AG04449 (cell line): Measurements from ENCODE around the gene COLEC12.
A peak's percentile ranks its signal among the peaks of the same experiment; 100 is the strongest.
"Not testable (repeated sequence)": the region's sequence is repeated elsewhere in the genome, so short reads cannot be mapped to it uniquely, and the experiment has no call there.

ENCODE experiments used
- CTCF ChIA-PET: fragments of 350-600 bp; formaldehyde crosslinking; extraction: SDS; loops from one replicate; lab custom pipeline; 2021; ENCODE audit warnings: antibody characterized with exemption; lab: Yijun Ruan, JAX
- POLR2A ChIA-PET: fragments of 400-600, 350-600 bp; formaldehyde crosslinking; extraction: SDS; loops from one replicate; lab custom pipeline; 2020; ENCODE audit warnings: antibody characterized with exemption, inconsistent platforms; lab: Yijun Ruan, JAX
- DNase-seq: peaks from one replicate; pipeline ENCODE4 v3.0.0-alpha.2; 2010; ENCODE audit warnings: low read depth, low spot score
- H3K4me3 ChIP-seq: 2 replicates; pipeline ENCODE4 v1.5.1; 2011; ENCODE audit warnings: low read depth, mild to moderate bottlenecking, control low read depth, low read length
- TF ChIP-seq, protein P1 (sequence below): IDR thresholded peaks from one replicate; pipeline ENCODE4 v1.5.1; 2011; ENCODE audit warnings: mild to moderate bottlenecking, moderate library complexity, low read length, control low read depth, inconsistent platforms; ENCODE audit not compliant: insufficient read depth; ENCODE audit errors: missing control alignments

The COLEC12 gene

DNA sequence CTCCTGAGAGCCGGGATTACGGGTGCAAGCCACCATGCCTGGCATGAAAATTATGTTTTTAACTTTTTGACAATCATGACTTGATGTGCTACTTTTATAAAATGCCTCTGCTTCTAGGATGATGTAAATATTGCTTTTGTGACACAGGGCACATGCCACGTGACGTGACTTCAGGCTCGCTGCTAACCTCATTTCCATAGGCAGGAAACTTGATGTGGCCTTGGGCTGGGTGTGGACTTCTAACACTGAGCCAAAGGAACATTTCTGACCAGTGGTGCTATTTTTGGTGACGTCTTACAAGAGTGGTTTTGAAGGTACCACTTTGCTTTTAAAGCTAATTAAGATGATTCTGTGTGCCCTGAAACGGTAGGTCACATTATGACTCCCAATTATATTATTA is 198.4 kb downstream of the COLEC12 start:
- CTCF ChIA-PET, result interaction anchor here (2.1 kb wide), 1 partner anchor 316 kb away, joined by 5 read pairs; no protein-coding TSS in a partner anchor

DNA sequence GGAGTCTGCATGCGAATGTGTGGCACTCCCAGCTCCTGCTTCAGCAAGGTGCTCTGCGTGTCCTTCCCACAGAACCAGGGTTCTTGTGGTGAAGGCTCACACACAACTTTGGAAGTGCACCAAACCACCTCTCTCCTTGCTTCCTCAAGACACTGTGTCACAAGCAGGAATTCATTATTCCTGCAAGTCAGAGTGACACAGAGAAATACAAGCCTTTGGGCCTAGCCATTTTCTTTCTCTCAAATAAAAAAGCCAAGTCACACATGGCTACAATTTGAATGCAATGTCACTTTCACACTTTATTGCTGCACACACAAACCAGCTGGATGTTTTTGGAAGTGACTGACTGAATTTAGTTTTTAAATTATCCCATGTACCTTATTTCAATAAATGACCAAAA is 202.6 kb downstream of the COLEC12 start:
- TF ChIP-seq, protein P1, sequence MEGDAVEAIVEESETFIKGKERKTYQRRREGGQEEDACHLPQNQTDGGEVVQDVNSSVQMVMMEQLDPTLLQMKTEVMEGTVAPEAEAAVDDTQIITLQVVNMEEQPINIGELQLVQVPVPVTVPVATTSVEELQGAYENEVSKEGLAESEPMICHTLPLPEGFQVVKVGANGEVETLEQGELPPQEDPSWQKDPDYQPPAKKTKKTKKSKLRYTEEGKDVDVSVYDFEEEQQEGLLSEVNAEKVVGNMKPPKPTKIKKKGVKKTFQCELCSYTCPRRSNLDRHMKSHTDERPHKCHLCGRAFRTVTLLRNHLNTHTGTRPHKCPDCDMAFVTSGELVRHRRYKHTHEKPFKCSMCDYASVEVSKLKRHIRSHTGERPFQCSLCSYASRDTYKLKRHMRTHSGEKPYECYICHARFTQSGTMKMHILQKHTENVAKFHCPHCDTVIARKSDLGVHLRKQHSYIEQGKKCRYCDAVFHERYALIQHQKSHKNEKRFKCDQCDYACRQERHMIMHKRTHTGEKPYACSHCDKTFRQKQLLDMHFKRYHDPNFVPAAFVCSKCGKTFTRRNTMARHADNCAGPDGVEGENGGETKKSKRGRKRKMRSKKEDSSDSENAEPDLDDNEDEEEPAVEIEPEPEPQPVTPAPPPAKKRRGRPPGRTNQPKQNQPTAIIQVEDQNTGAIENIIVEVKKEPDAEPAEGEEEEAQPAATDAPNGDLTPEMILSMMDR, result no peak
- ChIA-PET POLR2A (no interaction called here), CTCF (interaction anchor here (2.0 to 2.7 kb wide), 3 partner anchors 18 to 326 kb away, joined by 5 to 24 read pairs (median 13); no protein-coding TSS in a partner anchor)
- H3K4me3 ChIP-seq, result no peak overlapping the region
- DNase-seq, result no peak

More for the DNA sequence above, 198.4 kb downstream of the COLEC12 start:
- DNase-seq, result no peak
- POLR2A ChIA-PET, result no interaction called here
- TF ChIP-seq, protein P1, result no peak
- H3K4me3 ChIP-seq, result no peak overlapping the region

DNA sequence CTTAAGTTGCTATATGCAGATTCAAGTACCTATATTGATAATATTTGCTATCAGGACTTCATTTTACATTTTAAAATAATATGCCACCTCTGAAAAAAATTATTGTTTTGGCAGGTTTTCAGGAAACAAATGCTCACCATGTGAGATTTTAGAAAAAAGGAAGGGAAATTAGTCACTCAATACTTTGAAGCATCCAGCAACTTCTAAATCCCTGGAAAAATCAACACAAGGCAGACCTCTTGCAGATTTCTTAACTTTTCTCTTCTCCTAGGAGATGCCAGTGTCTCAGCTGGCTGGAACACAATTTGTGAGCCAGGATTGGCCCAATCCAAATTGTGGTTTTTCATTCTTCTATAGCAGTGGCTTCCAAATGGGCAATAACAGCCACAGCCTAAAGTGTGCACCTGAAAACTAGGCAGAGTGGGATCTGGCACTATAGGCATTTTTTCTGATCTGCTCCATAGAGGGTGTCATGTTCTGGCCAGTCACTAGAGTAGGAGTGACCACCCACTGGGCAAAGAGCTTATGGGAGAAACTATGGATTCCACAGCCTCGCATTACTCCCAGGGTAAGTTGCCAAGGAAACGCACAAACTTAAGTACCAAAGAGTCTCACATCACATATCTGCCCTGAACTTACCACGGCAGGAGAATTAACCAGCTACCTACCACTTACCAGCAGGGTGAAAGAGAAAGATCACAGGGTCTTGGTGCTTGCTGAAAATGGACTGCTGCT is 204.6 kb downstream of the COLEC12 start:
- H3K4me3 ChIP-seq, result no peak overlapping the region
- CTCF ChIA-PET, result interaction anchor here (1.5 to 2.7 kb wide), 4 partner anchors 20 to 328 kb away, joined by 4 to 24 read pairs (median 9); no protein-coding TSS in a partner anchor
- POLR2A ChIA-PET, result no interaction called here
- no peak for DNase-seq
- TF ChIP-seq, protein P1, result no peak

DNA sequence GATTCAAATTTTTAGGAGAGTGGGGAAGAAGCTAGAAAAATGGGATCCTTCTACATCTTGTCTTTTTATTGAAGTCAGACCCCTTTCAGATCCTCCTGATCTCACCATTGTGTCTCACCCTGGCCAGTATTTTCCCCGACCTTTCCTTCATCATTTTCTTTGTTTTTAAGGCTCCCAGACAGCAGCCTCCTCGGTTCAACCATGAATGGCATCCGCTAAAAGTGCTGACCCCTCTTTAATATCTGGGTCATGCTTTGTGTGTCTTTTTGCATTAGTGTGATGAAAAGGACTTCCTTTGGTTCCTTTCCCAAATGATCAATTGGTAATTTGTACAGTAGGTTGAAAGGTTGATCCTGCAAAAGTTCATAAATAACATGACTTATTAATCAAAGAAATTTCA is 205.9 kb downstream of the COLEC12 start:
- TF ChIP-seq, protein P1, result no peak
- POLR2A ChIA-PET, result no interaction called here
- H3K4me3 ChIP-seq, result no peak overlapping the region
- no peak for DNase-seq
- CTCF ChIA-PET, result interaction anchor here (0.9 to 11.8 kb wide), 6 partner anchors 10 to 333 kb away, joined by 3 to 242 read pairs (median 5); no protein-coding TSS in a partner anchor

DNA sequence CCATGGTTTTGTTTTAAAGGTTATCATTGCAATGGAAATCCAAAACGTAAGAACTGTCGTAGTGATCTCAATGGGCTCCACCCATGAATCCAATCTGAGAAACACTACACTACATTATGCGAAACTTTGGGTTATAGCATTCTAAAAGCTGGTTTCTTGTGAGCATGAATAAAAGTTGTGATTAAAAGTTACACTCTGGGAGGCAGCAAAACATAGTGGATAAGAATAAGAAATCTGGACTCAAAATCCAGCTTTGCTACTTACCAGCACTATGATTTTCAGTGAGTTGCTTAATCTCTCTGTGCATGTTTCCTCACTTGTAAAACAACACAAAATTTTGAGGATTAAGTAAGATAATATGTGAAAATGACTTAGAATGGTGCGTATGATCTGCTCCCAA is 207.0 kb downstream of the COLEC12 start:
- no peak overlapping the region for H3K4me3 ChIP-seq
- TF ChIP-seq, protein P1, result no peak
- ChIA-PET CTCF (interaction anchor here (0.7 to 11.8 kb wide), 19 partner anchors 11 to 546 kb away, joined by 3 to 242 read pairs (median 5); no protein-coding TSS in a partner anchor), POLR2A (interaction anchor here (0.9 kb wide), 1 partner anchor 68 kb away, joined by 3 read pairs; no protein-coding TSS in a partner anchor)
- DNase-seq, result no peak

DNA sequence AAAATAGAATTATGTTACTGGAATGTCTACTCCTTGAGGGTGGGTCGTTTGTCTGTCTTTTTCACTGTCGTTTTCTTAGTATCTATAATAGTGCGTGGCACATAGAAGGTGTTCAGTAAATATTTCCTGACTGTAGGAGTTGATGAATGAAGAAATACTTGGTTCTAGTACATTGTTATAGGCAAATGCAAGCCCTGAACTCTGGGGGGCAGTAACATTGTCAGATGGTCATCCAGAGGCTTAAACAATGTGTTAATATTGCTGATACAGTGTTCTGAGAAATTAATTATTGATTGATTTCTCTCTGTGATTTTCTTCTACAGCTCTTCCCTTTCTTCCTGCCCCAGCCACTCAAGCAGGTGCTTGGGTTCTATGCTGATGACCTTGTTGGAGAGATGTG is 208.2 kb downstream of the COLEC12 start:
- no peak overlapping the region for H3K4me3 ChIP-seq
- ChIA-PET POLR2A (no interaction called here), CTCF (interaction anchor here (0.7 to 11.8 kb wide), 14 partner anchors 9 to 547 kb away, joined by 3 to 242 read pairs (median 6); partner anchors contain the start of gene THOC1)
- TF ChIP-seq, protein P1, result peak; percentile 29
- no peak for DNase-seq

DNA sequence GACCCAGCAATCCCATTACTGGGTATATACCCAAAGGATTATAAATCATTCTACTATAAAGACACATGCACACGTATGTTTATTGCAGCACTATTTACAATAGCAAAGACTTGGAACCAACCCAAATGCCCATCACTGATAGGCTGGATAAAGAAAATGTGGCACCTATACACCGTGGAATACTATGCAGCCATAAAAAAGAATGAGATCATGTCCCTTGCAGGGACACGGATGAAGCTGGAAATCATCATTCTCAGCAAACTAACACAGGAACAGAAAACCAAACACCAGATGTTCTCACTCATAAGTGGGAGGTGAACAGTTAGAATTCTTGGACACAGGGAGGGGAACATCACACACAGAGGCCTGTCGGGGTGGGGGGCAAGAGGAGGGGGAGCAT is 210.5 kb downstream of the COLEC12 start:
- POLR2A ChIA-PET, result not testable (repeated sequence)

More for the DNA sequence above, 210.5 kb downstream of the COLEC12 start:
- CTCF ChIA-PET, result interaction anchor here (0.7 to 11.8 kb wide), 2 partner anchors 329 to 541 kb away, joined by 3 to 242 read pairs; no protein-coding TSS in a partner anchor
- not testable (repeated sequence) for H3K4me3 ChIP-seq, DNase-seq
